MCF 10A (cell line): Measurements from ENCODE around the gene RBBP5. TPM values are rescaled to one million over a fixed set of nuclear protein-coding genes. Genes with fewer than 3 reads are reported as not detected.

Source experiments
- BruUV-seq: library from RNA; stranded (reverse); fragments of 400-500 nt; replicated peaks from 2 replicates; lab custom pipeline; 2021; lab: Mats Ljungman, UMichigan
- CTCF ChIA-PET: fragments of 300-600 bp; sonication (Branson Sonifier 250); formaldehyde crosslinking; extraction: SDS; loops from one replicate; lab custom pipeline; 2021; ENCODE audit warnings: antibody characterized with exemption, inconsistent platforms; lab: Yijun Ruan, JAX
- POLR2A ChIA-PET: fragments of 300-600, 350-650 bp; sonication (Branson Sonifier 250); formaldehyde crosslinking; extraction: SDS; loops from one replicate; lab custom pipeline; 2020; ENCODE audit warnings: antibody characterized with exemption, inconsistent platforms; lab: Yijun Ruan, JAX
- DNase-seq: peaks from one replicate; pipeline ENCODE4 v3.0.0-alpha.2; 2018; ENCODE audit not compliant: unreplicated experiment
- H3K27ac Mint-ChIP-seq: one replicate; pipeline ENCODE4 v1.8.0; 2022; ENCODE audit warnings: mild to moderate bottlenecking, low read depth, mixed read lengths; ENCODE audit not compliant: unreplicated experiment
- H3K27me3 Mint-ChIP-seq: one replicate; pipeline ENCODE4 v1.8.0; 2022; ENCODE audit warnings: mixed read lengths; ENCODE audit not compliant: insufficient read depth, unreplicated experiment
- H3K36me3 Mint-ChIP-seq: one replicate; pipeline ENCODE4 v1.8.0; 2022; ENCODE audit warnings: mild to moderate bottlenecking, moderate library complexity, mixed read lengths; ENCODE audit not compliant: insufficient read depth, unreplicated experiment
- H3K4me1 Mint-ChIP-seq: one replicate; pipeline ENCODE4 v1.8.0; 2022; ENCODE audit warnings: mixed read lengths; ENCODE audit not compliant: insufficient read depth, unreplicated experiment
- H3K4me3 Mint-ChIP-seq: one replicate; pipeline ENCODE4 v1.8.0; 2022; ENCODE audit warnings: mild to moderate bottlenecking, moderate library complexity, mixed read lengths; ENCODE audit not compliant: unreplicated experiment
- H3K9me3 Mint-ChIP-seq: one replicate; pipeline ENCODE4 v1.8.0; 2022; ENCODE audit warnings: mixed read lengths; ENCODE audit not compliant: unreplicated experiment
- intact Hi-C: fragments of 100-400 bp; cut with micrococcal nuclease; formaldehyde crosslinking; loops from 2 replicates; pipeline ENCODE4 v1.14.1; 2022
- total RNA-seq: library from RNA; stranded (reverse); gene quantifications from 2 replicates; pipeline ENCODE4 v1.2.3, GENCODE V29; 2022
- TF ChIP-seq, protein P1 (sequence below): fragments of 200-600 bp; IDR thresholded peaks from one replicate; pipeline ENCODE4 v1.8.0; 2022; ENCODE audit warnings: antibody characterized with exemption, mild to moderate bottlenecking; ENCODE audit not compliant: unreplicated experiment

The RBBP5 gene
- total RNA-seq, 1 experiment from 2014 or later: 24.8 TPM

DNA sequence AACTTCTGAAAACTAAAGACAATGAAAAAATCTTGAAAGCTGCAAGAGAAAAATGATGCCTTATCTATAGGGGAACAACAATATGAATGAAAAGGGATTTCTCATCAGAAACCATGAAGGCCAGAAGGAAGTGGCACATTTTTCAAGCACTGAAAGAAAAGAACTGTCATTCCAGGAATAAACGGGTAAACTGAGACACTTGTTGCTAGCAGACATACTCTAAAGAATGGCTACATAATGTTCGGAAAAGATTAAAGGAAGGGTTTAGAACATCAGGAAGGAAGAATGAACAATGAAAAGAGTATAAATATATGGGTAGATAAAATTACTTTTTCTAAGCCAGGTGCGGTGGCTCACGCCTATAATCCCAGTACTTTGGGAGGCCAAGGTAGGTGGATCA, 14.5 kb downstream of the RBBP5 start:
- H3K9me3 Mint-ChIP-seq: no peaks in the 10 kb centered on the region
- intact Hi-C loops: no loop called here
- ChIA-PET CTCF (interaction anchor here (0.7 to 3.4 kb wide), 3 partner anchors 15 to 1619 kb away, joined by 3 to 21 read pairs (median 4); no protein-coding TSS in a partner anchor), POLR2A (no interaction called here)
- peaks cover 75% of the 10 kb centered on the region for H3K36me3 Mint-ChIP-seq
- no peak overlapping the region for H3K4me3 Mint-ChIP-seq
- no peaks in the 10 kb centered on the region for H3K27me3 Mint-ChIP-seq
- no peak overlapping the region for H3K27ac Mint-ChIP-seq
- no TSS peak for BruUV-seq
- DNase-seq: no peak
- H3K4me1 Mint-ChIP-seq: no peaks in the 10 kb centered on the region
- TF ChIP-seq, protein P1, sequence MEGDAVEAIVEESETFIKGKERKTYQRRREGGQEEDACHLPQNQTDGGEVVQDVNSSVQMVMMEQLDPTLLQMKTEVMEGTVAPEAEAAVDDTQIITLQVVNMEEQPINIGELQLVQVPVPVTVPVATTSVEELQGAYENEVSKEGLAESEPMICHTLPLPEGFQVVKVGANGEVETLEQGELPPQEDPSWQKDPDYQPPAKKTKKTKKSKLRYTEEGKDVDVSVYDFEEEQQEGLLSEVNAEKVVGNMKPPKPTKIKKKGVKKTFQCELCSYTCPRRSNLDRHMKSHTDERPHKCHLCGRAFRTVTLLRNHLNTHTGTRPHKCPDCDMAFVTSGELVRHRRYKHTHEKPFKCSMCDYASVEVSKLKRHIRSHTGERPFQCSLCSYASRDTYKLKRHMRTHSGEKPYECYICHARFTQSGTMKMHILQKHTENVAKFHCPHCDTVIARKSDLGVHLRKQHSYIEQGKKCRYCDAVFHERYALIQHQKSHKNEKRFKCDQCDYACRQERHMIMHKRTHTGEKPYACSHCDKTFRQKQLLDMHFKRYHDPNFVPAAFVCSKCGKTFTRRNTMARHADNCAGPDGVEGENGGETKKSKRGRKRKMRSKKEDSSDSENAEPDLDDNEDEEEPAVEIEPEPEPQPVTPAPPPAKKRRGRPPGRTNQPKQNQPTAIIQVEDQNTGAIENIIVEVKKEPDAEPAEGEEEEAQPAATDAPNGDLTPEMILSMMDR: no peak

DNA sequence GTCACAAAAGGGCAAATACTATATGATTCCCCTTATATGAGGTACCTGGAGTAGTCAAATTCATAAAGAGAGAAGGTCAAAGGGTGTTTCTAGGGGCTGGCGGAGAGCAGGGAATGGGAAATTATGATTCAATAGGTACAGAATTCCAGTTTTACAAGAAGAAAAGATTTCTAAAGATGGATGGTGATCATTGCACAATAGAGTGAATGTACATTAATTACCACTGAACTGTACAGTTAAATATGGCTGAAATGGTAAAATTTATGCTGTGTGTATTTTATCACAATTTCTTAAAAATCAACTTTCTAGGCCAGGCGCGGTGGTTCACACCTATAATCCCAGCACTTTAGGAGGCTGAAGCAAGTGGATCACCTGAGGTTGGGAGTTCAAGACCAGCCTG, 19.4 kb downstream of the RBBP5 start:
- Mint-ChIP-seq H3K4me1 (no peaks in the 10 kb centered on the region), H3K9me3 (no peaks in the 10 kb centered on the region), H3K4me3 (no peak overlapping the region), H3K36me3 (peaks cover 98% of the 10 kb centered on the region), H3K27ac (no peak overlapping the region), H3K27me3 (no peaks in the 10 kb centered on the region)
- TF ChIP-seq, protein P1: no peak
- CTCF ChIA-PET: interaction anchor here (0.6 to 2.4 kb wide), 4 partner anchors 41 to 1583 kb away, joined by 3 to 8 read pairs (median 3); no protein-coding TSS in a partner anchor
- POLR2A ChIA-PET: interaction anchor here (1.0 kb wide), 1 partner anchor 20 kb away, joined by 3 read pairs; no protein-coding TSS in a partner anchor
- intact Hi-C loops: no loop called here
- no peak for DNase-seq
- no TSS peak for BruUV-seq

DNA sequence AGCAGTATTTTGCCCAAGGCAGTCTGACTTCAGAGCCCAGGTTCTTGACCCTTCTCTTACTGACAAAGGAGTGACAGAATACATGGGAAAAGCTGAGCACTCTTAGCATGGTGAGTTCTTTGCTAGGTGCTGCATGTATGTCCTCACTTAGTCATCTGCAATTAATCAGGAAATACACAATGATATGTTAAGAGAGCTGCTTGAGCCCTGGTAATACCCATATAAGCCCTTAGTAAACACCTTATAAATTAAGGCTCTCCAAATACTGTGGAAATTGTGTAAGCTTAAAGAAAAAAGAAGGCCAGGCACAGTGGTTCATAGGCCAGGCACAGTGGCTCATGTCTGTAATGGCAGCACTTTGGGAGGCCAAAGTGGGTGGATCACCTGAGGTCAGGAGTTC, 23.5 kb downstream of the RBBP5 start:
- Mint-ChIP-seq H3K4me1 (no peaks in the 10 kb centered on the region), H3K27ac (no peak overlapping the region), H3K4me3 (no peak overlapping the region), H3K9me3 (no peaks in the 10 kb centered on the region), H3K36me3 (peaks cover 98% of the 10 kb centered on the region), H3K27me3 (no peaks in the 10 kb centered on the region)
- POLR2A ChIA-PET: interaction anchor here (2.7 to 3.7 kb wide), 2 partner anchors 9 to 24 kb away, joined by 10 to 23 read pairs; partner anchors contain the start of gene RBBP5
- DNase-seq: no peak
- no TSS peak for BruUV-seq
- TF ChIP-seq, protein P1: no peak
- CTCF ChIA-PET: interaction anchor here (0.6 to 3.5 kb wide), 5 partner anchors 10 to 571 kb away, joined by 3 to 14 read pairs (median 4); no protein-coding TSS in a partner anchor
- intact Hi-C loops: no loop called here

DNA sequence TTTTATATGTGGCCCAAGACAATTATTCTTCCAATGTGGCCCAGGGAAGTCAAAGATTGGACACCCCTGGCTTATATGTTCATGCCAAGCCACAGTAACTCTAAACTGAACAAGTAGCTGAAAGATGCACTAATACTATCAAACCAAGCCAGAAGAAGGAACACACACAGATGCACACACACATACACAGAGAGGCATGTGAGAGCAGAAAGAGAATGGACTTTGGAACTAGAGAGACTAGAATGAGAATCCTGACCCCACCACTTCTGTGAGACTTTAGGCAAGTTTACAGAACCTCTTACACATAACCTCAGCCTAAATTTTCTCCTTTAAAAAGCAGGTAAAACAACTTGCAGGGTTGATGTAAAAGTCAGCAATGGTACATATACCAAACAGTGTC, 26.4 kb downstream of the RBBP5 start:
- TF ChIP-seq, protein P1: no peak
- H3K27ac Mint-ChIP-seq: no peak overlapping the region
- intact Hi-C loops: no loop called here
- H3K4me1 Mint-ChIP-seq: peaks cover 14% of the 10 kb centered on the region
- no peak overlapping the region for H3K4me3 Mint-ChIP-seq
- POLR2A ChIA-PET: interaction anchor here (0.6 to 2.5 kb wide), 3 partner anchors 13 to 25 kb away, joined by 3 to 15 read pairs (median 7); partner anchors contain the start of gene RBBP5
- H3K36me3 Mint-ChIP-seq: peaks cover 97% of the 10 kb centered on the region
- H3K9me3 Mint-ChIP-seq: no peaks in the 10 kb centered on the region
- no TSS peak for BruUV-seq
- H3K27me3 Mint-ChIP-seq: no peaks in the 10 kb centered on the region
- no peak for DNase-seq
- CTCF ChIA-PET: interaction anchor here (0.6 to 4.0 kb wide), 5 partner anchors 8 to 539 kb away, joined by 3 to 23 read pairs (median 6); no protein-coding TSS in a partner anchor
